ENCODE measurements around the gene AKIP1.
"Not testable (repeated sequence)": the region's sequence is repeated elsewhere in the genome, so short reads cannot be mapped to it uniquely, and the experiment has no call there.

AKIP1 gene

DNA sequence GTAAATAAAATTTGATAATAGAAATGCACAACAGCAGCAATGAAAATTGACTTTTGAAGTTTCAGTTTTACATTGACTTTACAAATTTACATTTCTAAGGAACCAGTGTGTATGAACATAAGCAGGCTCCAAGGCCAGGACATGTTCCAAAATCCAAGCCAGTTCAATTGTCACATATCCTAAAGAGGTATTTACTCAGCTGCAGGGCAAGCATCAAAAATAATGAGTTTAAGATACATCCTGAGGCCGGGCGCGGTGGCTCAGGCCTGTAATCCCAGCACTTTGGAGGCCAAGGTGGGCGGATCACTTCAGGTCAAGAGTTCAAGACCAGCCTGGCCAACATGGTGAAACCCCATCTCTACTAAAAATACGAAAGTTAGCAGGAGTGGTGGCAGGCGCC is 39.0 kb upstream of the AKIP1 start:
- no peak overlapping the region for H2AFZ ChIP-seq (ENCODE audit: low read depth, low read length)
- H3K27me3 ChIP-seq (ENCODE audit: control insufficient read depth in 1 of 2, insufficient read depth in 1 of 2, low read length in 2 of 2): no peaks in the 10 kb centered on the region
- H3K27ac ChIP-seq (ENCODE audit: low read length, poor library complexity, severe bottlenecking): peak overlapping the region; percentile 45
- H3K18ac ChIP-seq (ENCODE audit: low read depth in 1 of 2, low read length in 2 of 2): peak overlapping the region in 1 of 2 experiments; percentile 14
- peak overlapping the region in 1 of 2 experiments; percentile 17 for H3K4ac ChIP-seq (ENCODE audit: low read depth in 1 of 2, low read length in 2 of 2)
- peak overlapping the region; percentile 89 for H3K9ac ChIP-seq (ENCODE audit: low read length)
- no peak overlapping the region for H2BK15ac ChIP-seq (ENCODE audit: low read depth, poor library complexity, severe bottlenecking)
- H2BK120ac ChIP-seq (ENCODE audit: low read depth, low read length): peak overlapping the region; percentile 19
- peaks cover 4% of the 10 kb centered on the region for H3K79me1 ChIP-seq (replicated peaks; ENCODE audit: low read length, poor library complexity, severe bottlenecking)
- no peak overlapping the region for H3K4me2 ChIP-seq (ENCODE audit: low read length, poor library complexity, severe bottlenecking)
- DNase-seq: no peak
- H3K14ac ChIP-seq (ENCODE audit: low read length in 2 of 2): no peak overlapping the region
- H3K23ac ChIP-seq (ENCODE audit: low read length in 2 of 2): no peak overlapping the region
- H2AK5ac ChIP-seq (ENCODE audit: low read length, severe bottlenecking): no peak overlapping the region
- H2BK12ac ChIP-seq (ENCODE audit: low read length in 2 of 2): peak overlapping the region in 1 of 2 experiments; percentile 54
- H2BK5ac ChIP-seq (ENCODE audit: low read depth, low read length, poor library complexity, severe bottlenecking): peak overlapping the region; percentile 14
- H4K91ac ChIP-seq (ENCODE audit: low read length): peak overlapping the region; percentile 27
- H3K36me3 ChIP-seq (ENCODE audit: control insufficient read depth in 1 of 2, insufficient read depth in 2 of 2, low read depth in 1 of 2, low read length in 2 of 2): no peaks in the 10 kb centered on the region
- 86% methylated on average over 6 of the region's 6 CpGs for WGBS
- no peak overlapping the region for H4K8ac ChIP-seq (ENCODE audit: low read length)
- H3K4me1 ChIP-seq (ENCODE audit: control insufficient read depth, insufficient read depth, low read depth, low read length): peaks cover 4% of the 10 kb centered on the region
- peak overlapping the region in 1 of 2 experiments; percentile 86 for H3K4me3 ChIP-seq (ENCODE audit: insufficient read depth in 1 of 2, low read depth in 1 of 2, low read length in 2 of 2)
- H3K9me3 ChIP-seq (ENCODE audit: control insufficient read depth, low read length): no peaks in the 10 kb centered on the region

DNA sequence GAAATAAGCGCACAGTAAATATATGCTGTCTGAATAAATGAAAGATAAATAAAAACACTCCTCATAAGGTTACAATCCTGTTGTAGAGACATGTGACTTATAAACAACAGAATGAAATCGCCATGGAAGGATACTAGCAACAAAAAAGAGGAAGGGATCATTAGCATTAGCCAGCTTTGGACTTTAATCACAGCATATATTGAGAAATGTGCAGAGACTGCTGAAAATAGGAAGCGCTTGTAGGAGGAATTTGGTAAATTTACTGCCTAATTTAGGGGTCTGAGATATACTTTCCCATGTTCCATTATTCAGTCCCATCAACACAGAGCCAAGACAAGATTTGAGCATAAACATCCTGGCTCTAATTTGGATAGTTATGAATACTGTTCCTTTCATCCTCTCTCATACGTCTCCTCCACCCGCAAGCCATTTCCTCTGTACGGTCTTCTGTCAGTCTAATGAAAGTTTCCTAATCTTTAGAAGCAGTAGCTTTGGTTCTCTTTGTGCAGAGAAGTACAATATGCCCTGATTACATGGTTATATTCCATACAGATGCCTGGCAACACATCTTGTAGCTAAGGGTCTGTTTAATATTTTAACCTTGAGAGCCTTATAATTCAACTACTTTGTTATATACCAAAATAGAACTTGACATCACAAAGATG is 37.1 kb upstream of the AKIP1 start:
- H3K14ac ChIP-seq (ENCODE audit: low read length in 2 of 2): no peak overlapping the region
- H2BK120ac ChIP-seq (ENCODE audit: low read depth, low read length): no peak overlapping the region
- H3K4me2 ChIP-seq (ENCODE audit: low read length, poor library complexity, severe bottlenecking): no peak overlapping the region
- H3K36me3 ChIP-seq (ENCODE audit: control insufficient read depth in 1 of 2, insufficient read depth in 2 of 2, low read depth in 1 of 2, low read length in 2 of 2): no peaks in the 10 kb centered on the region
- no peak overlapping the region for H3K18ac ChIP-seq (ENCODE audit: low read depth in 1 of 2, low read length in 2 of 2)
- WGBS: 89% methylated on average over 1 of the region's 6 CpGs
- no peak overlapping the region for H2AK5ac ChIP-seq (ENCODE audit: low read length, severe bottlenecking)
- H2BK12ac ChIP-seq (ENCODE audit: low read length in 2 of 2): no peak overlapping the region
- H2BK15ac ChIP-seq (ENCODE audit: low read depth, poor library complexity, severe bottlenecking): no peak overlapping the region
- H4K91ac ChIP-seq (ENCODE audit: low read length): no peak overlapping the region
- peak; percentile 18 for DNase-seq
- H3K9ac ChIP-seq (ENCODE audit: low read length): no peak overlapping the region
- no peaks in the 10 kb centered on the region for H3K27me3 ChIP-seq (ENCODE audit: control insufficient read depth in 1 of 2, insufficient read depth in 1 of 2, low read length in 2 of 2)
- H3K4ac ChIP-seq (ENCODE audit: low read depth in 1 of 2, low read length in 2 of 2): no peak overlapping the region
- peaks cover 2% of the 10 kb centered on the region for H3K79me1 ChIP-seq (replicated peaks; ENCODE audit: low read length, poor library complexity, severe bottlenecking)
- H3K4me1 ChIP-seq (ENCODE audit: control insufficient read depth, insufficient read depth, low read depth, low read length): no peaks in the 10 kb centered on the region
- H3K23ac ChIP-seq (ENCODE audit: low read length in 2 of 2): no peak overlapping the region
- H3K9me3 ChIP-seq (ENCODE audit: control insufficient read depth, low read length): no peaks in the 10 kb centered on the region
- no peak overlapping the region for H3K4me3 ChIP-seq (ENCODE audit: insufficient read depth in 1 of 2, low read depth in 1 of 2, low read length in 2 of 2)
- no peak overlapping the region for H2BK5ac ChIP-seq (ENCODE audit: low read depth, low read length, poor library complexity, severe bottlenecking)
- H4K8ac ChIP-seq (ENCODE audit: low read length): no peak overlapping the region
- no peak overlapping the region for H3K27ac ChIP-seq (ENCODE audit: low read length, poor library complexity, severe bottlenecking)
- no peak overlapping the region for H2AFZ ChIP-seq (ENCODE audit: low read depth, low read length)

DNA sequence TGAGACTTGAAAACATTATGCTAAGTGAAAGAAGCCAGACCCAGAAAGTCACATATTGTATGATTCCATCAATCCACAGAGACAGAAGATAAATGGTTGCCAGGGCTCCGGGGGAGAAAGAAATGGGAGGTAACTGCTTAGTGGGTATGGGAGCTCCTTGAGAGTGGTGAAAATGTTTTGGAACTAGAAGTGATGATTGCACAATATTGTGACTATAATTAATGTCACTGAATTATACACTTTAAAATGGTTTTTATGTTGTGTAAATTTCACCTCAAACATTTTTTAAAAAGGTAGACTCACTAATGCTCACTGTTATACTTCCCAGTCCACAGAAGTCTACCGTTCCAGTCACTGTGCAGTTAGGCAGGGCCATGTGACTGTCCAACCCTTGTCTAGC is 32.2 kb upstream of the AKIP1 start:
- Histone ChIP-seq H3K4me3 (ENCODE audit: insufficient read depth in 1 of 2, low read depth in 1 of 2, low read length in 2 of 2) (no peak overlapping the region), H3K36me3 (ENCODE audit: control insufficient read depth in 1 of 2, insufficient read depth in 2 of 2, low read depth in 1 of 2, low read length in 2 of 2) (no peaks in the 10 kb centered on the region)

DNA sequence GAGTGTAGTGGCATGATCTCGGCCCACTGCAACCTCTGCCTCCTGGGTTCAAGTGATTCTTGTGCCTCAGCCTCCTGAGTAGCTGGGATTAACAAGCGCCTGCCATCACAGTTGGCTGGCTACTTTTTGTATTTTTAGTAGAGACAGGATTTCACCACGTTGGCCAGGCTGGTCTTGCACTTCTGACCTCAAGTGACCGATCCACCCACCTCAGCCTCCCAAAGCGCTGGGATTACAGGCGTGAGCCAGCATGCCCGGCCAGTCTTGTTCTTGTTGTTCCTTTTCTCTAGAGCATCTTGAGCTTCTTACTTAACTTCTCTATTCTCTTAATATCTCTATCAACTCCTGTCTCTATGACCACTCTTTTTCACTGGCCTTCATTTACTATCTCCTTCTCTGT is 29.4 kb upstream of the AKIP1 start:
- H3K79me1 ChIP-seq (replicated peaks; ENCODE audit: low read length, poor library complexity, severe bottlenecking); H3K4me2 ChIP-seq (ENCODE audit: low read length, poor library complexity, severe bottlenecking); H2AK5ac ChIP-seq (ENCODE audit: low read length, severe bottlenecking); H3K23ac ChIP-seq (ENCODE audit: low read length in 2 of 2); H4K91ac ChIP-seq (ENCODE audit: low read length); H3K9ac ChIP-seq (ENCODE audit: low read length); H2BK5ac ChIP-seq (ENCODE audit: low read depth, low read length, poor library complexity, severe bottlenecking); H3K18ac ChIP-seq (ENCODE audit: low read depth in 1 of 2, low read length in 2 of 2); H4K8ac ChIP-seq (ENCODE audit: low read length); H2BK15ac ChIP-seq (ENCODE audit: low read depth, poor library complexity, severe bottlenecking); H2BK120ac ChIP-seq (ENCODE audit: low read depth, low read length); H3K4me1 ChIP-seq (ENCODE audit: control insufficient read depth, insufficient read depth, low read depth, low read length); H3K14ac ChIP-seq (ENCODE audit: low read length in 2 of 2); H3K4me3 ChIP-seq (ENCODE audit: insufficient read depth in 1 of 2, low read depth in 1 of 2, low read length in 2 of 2); H3K36me3 ChIP-seq (ENCODE audit: control insufficient read depth in 1 of 2, insufficient read depth in 2 of 2, low read depth in 1 of 2, low read length in 2 of 2); H3K4ac ChIP-seq (ENCODE audit: low read depth in 1 of 2, low read length in 2 of 2); DNase-seq; H2BK12ac ChIP-seq (ENCODE audit: low read length in 2 of 2); H3K27me3 ChIP-seq (ENCODE audit: control insufficient read depth in 1 of 2, insufficient read depth in 1 of 2, low read length in 2 of 2); H2AFZ ChIP-seq (ENCODE audit: low read depth, low read length); H3K9me3 ChIP-seq (ENCODE audit: control insufficient read depth, low read length); H3K27ac ChIP-seq (ENCODE audit: low read length, poor library complexity, severe bottlenecking): not testable (repeated sequence)
- 78% methylated on average over 7 of the region's 7 CpGs for WGBS

More for the DNA sequence above, 32.2 kb upstream of the AKIP1 start:
- Histone ChIP-seq H3K79me1 (replicated peaks; ENCODE audit: low read length, poor library complexity, severe bottlenecking) (no peaks in the 10 kb centered on the region), H3K4me1 (ENCODE audit: control insufficient read depth, insufficient read depth, low read depth, low read length) (no peaks in the 10 kb centered on the region), H4K91ac (ENCODE audit: low read length) (no peak overlapping the region), H3K4me2 (ENCODE audit: low read length, poor library complexity, severe bottlenecking) (no peak overlapping the region), H2BK120ac (ENCODE audit: low read depth, low read length) (no peak overlapping the region), H4K8ac (ENCODE audit: low read length) (no peak overlapping the region), H2AK5ac (ENCODE audit: low read length, severe bottlenecking) (no peak overlapping the region), H2BK12ac (ENCODE audit: low read length in 2 of 2) (no peak overlapping the region), H3K9ac (ENCODE audit: low read length) (no peak overlapping the region), H3K9me3 (ENCODE audit: control insufficient read depth, low read length) (no peaks in the 10 kb centered on the region), H3K14ac (ENCODE audit: low read length in 2 of 2) (no peak overlapping the region), H3K18ac (ENCODE audit: low read depth in 1 of 2, low read length in 2 of 2) (no peak overlapping the region), H3K23ac (ENCODE audit: low read length in 2 of 2) (no peak overlapping the region), H3K27ac (ENCODE audit: low read length, poor library complexity, severe bottlenecking) (no peak overlapping the region), H2BK15ac (ENCODE audit: low read depth, poor library complexity, severe bottlenecking) (no peak overlapping the region), H2AFZ (ENCODE audit: low read depth, low read length) (no peak overlapping the region), H3K4ac (ENCODE audit: low read depth in 1 of 2, low read length in 2 of 2) (no peak overlapping the region), H3K27me3 (ENCODE audit: control insufficient read depth in 1 of 2, insufficient read depth in 1 of 2, low read length in 2 of 2) (no peaks in the 10 kb centered on the region), H2BK5ac (ENCODE audit: low read depth, low read length, poor library complexity, severe bottlenecking) (no peak overlapping the region)
- no peak for DNase-seq
- WGBS: 84% methylated on average over 1 of the region's 2 CpGs
